ENCODE data around the gene GIGYF2.
A peak's percentile ranks its signal among the peaks of the same experiment; 100 is the strongest.
"Not testable (repeated sequence)": the region's sequence is repeated elsewhere in the genome, so short reads cannot be mapped to it uniquely, and the experiment has no call there.

GIGYF2 gene

DNA sequence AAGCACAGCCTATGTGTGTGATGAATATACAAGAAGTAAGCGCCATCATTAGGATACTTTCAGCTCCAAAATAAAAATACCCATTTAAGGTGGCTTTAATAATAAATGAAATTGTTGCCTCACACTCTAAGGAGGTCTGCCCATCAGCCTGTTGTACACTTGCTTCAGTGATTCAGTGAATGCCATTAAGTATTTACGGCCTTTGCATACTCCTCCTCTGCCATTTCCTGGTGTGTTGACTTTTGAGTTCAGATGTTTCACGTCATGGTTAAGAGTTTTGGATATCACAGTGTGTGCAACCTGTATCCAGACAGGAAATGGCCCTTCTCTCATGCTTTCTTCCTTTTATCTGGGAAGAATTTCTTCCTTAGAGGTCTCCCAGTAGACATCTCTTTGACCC is 134.4 kb downstream of the GIGYF2 start:
- DNase-seq = no peak

DNA sequence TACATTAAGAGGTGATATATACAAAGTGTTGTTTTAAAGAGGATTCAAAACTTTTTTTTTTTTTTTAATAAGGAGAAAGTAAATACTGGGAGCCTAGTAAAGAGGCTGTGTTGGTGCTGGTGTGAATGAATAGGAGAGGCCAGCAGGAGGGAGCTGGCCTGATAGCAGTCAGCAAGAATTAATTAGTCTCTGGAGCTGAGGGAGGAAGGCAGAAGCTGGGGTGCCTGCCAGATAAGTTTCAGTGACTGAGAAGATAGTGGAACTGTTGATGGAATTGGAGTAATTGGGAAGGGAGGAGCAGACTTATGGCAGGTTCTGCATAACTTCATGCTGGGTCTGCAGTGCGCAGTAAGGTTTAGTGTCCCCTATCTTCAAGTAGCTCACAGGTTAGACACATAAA is 136.7 kb downstream of the GIGYF2 start:
- DNase-seq = no peak

DNA sequence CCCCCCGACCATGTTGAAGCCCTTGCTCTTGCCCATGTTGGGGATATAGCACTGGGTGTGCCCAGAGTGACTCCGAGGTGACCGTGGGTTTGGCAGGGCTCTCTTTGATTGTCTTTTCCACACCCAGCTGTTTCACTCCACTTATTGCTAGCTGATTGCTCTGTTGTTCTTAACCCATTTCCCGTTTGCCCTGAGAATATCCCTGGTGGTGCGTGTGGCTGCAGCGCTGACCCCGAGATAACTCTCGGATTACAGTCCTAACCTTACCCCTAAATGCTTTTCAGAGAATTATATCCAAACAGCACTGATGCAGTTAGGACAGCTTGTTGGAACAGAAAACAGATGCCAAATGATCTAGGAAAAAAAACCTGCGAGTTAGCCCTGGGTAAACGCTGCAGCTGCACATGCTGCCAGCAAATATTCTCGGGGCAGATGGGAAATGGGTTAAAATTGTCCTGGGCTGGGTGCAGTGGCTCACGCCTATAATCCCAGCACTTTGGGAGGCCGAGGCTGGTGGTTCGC is 138.6 kb downstream of the GIGYF2 start:
- DNase-seq = no peak

DNA sequence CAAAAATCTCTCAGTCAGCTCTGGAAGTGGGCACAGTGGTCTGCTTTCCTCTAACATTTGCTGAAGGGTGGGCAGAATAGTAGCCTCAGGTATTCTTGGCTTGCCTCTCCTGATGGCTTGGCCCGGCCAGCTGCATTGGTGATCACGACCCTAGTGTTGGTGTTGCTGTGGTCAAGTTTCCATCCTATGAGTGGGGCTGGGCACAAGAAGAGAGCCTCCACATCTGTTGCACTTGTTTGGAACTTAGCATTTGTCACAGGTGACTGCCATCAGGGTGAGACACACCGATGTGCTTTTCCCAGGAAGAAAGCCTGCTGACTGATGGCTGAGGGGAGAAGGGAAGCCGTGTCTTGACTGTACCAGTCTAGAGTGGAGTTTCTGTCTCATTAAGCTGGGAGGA is 139.8 kb downstream of the GIGYF2 start:
- DNase-seq = no peak

DNA sequence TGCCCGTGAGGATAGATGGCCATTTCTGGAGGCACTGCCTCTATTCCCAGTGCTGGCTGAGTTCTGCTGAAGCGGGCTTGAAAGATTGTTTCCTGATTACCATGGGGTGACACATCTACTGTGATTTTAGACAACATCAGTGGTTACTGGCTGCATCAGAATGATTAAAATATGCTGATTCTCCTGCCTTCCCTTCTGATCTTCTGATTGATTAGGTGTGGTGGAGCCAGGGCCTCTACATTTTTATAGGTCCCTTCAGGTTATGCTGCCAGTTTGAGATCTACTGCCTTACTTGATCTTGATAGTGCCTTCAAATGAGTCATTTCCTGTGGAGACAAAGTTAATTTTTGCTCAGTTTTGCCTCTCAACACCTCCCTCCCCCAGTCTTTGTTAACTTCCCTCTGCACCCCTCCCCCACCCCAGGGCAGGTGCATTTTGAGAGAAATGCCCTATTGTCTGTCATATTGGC is 141.3 kb downstream of the GIGYF2 start:
- peak in 1 of 2 experiments; percentile 64 for DNase-seq

DNA sequence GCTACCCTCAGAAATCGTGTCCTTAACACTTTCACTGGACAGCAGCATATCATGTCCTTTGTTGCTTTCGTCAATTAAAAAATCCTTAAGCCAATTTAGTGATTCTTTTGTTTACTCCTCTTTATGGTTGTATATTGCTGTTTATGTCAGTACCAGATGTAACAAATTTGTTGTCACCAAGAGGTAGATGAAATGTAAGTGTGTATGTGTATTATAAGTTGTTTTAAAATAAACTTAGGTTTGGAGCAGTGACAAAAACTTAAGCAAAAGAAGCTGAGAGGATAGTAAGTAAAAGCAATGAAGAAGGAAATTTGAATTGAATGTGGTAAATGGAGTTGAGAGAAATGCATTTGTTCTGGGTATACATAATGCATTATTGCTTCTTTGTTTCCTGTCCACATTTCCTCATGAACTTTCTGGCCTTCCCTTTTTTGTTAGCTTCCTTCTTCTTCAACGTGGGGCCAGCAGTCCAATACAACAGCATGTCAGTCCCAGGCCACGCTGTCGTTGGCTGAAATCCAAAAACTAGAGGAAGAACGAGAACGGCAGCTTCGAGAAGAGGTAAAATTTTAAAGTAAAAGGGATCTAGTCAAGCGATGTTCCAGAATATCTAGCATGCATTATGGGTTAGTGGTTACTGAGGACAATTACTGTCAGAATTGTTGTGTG is 142.4 kb downstream of the GIGYF2 start:
- no peak for DNase-seq

DNA sequence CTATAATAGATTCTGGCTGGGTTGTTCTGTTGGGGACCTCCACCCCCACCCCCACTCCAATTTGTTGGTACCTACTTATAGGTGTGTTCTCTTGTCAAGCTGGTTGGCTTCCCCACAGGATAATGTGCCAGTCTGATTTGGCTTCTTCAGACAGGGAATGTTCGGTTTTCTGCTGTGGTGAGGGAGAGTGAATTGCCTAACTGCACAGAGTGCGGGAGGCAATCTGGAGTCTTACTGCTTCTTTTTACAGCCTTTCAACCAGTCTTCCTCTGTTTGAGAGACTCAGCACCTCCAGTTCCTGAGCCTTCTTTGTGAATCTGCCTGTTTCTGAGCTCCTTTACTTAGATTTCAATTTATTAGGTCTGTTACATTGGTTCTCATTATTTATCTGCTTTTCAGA is 145.6 kb downstream of the GIGYF2 start:
- no peak for DNase-seq

DNA sequence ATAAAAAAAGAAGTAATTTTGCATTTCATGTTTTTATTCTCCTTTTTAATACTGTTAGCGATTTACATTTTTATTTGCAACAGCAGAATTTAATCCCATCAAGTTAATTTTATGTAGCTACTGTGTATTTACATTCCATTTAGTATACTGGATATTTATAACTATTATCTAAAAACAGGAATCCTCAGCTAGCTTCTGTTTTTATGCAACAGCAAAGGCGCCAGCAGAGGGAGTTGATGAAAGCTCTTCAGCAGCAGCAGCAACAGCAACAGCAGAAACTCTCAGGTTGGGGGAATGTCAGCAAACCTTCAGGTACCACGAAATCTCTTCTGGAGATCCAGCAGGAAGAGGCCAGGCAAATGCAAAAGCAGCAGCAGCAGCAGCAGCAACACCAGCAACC is 146.7 kb downstream of the GIGYF2 start:
- no peak for DNase-seq

DNA sequence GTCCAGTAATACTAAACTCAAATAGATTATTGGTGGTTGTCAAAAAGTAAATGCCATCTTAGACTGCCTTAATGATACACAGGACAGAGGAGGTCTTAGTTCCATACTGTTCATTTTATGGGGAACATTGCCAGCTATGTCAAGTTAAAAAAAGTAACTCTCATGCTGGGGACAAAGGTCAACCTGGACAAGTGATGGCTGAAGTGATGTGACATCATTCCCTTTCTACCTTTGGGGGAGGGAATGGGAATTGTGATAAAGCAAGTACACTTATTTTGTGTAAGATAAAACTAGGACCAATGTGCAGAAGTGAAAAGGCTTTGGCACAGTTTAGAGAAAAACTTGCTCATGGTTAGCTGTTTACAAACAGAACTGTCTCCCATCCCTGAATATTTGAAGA is 148.9 kb downstream of the GIGYF2 start:
- no peak for DNase-seq

DNA sequence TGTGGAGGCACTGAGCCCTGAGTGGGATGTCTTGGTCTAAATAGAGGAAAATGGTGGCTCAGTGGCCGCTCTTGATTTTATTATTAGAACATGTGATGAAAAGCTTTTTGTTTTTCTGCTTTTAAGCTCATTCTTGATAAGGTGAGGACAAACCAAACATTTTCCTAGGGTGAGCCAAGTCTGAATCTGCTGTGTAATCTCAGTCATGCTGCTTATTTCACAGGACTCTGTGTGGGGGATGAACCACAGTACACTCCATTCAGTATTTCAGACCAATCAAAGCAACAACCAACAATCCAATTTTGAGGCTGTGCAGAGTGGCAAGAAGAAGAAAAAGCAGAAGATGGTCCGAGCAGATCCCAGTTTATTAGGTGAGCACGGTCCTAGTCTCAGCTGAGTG is 152.9 kb downstream of the GIGYF2 start:
- no peak for DNase-seq

DNA sequence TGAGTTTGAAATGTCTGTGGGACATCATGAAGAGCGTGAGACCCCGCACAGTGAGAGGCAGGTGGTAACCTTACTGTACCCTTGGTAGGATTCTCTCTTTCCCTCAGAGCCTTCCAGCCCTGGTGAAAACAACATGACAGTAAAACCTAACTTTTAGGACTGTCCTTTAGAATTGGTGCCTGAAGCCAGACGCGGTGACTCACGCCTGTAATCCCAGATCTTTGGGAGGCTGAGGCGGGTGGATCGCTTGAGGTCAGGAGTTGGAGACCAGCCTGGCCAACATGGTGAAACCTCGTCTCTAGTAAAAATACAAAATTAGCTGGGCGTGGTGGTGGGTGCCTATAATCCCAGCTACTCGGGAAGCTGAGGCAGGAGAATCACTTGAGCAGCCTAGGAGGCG is 154.9 kb downstream of the GIGYF2 start:
- DNase-seq = not testable (repeated sequence)

DNA sequence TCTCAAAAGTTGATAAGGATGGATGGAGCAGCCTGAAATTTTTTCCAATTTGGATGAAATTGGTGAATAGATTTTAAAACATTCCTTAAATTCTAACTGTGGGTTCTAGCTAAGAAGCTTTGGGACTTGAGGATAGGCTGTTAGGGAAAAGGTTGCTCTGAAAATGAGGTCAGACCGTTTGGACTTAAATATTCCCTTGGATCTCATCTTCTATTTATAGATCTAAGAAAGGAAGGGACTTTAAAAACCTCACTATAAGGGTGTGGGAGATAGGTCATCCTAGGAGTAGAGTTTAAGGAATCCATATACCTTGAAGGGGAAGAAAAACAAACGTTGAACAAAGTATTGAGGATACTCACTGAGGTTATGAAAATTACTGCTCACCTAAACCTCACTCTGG is 155.5 kb downstream of the GIGYF2 start:
- no peak for DNase-seq

DNA sequence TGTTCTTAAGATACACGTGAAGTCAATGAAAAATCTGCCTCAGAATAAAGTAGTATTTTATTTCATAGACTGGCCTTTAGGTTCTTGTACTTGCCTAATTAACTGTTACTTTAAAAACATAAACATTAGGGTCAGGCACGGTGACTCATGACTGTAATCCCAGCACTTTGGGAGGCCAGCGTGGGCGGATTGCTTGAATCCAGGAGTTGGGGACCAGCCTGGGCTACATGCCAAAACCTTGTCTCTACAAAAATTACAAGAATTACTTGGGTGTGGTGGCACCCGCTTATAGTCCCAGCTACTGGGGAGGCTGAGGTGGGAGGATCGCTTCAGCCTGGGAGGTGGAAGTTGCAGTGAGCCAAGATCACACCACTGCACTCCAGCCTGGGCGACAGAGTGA is 157.0 kb downstream of the GIGYF2 start:
- peak in 1 of 2 experiments; percentile 30 for DNase-seq

DNA sequence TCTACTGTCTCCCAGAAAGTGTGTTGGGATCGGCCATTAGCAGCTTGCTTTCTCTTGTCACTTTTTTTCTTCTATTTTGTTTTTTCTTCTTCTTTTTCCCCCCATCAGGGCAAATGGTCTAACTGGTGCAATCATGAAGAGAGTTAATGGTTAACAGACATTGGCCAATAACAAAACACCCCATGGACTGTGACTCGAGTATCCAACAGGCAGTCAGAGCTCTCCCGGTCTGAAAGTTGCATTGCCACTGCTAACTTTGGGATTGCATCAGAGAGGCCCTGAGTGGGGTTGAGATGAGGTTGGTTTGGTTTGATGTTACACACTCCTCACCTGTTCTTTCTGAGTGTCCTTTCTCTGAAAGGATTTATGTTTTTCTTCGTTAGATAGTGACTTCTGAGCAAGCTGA is 160.0 kb downstream of the GIGYF2 start:
- DNase-seq = no peak

DNA sequence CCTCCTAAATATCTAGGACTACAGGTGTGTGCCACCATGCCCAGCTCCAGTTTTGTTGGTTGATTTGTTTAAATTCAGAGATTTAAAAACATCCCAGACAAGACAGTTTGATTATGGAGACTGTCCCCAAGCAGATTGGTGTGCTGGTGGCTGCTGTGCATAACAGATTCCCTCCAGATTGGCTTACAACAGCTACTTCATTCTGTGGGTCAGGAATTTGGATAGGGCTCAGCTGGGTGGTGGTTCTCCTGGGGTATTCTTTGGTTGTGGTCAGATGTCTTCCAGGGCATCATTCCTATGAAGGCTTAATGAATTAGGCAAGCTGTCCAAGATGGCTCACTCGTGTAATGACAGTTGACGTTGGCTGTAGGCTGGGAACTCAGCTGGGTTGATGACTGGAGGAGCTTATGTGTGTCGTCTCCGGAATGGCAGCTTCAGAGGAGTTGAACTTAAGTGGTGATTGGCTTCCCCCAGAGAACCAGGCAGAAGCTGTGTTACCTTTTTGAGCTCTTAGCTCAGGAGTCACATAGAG is 162.3 kb downstream of the GIGYF2 start:
- DNase-seq = no peak

DNA sequence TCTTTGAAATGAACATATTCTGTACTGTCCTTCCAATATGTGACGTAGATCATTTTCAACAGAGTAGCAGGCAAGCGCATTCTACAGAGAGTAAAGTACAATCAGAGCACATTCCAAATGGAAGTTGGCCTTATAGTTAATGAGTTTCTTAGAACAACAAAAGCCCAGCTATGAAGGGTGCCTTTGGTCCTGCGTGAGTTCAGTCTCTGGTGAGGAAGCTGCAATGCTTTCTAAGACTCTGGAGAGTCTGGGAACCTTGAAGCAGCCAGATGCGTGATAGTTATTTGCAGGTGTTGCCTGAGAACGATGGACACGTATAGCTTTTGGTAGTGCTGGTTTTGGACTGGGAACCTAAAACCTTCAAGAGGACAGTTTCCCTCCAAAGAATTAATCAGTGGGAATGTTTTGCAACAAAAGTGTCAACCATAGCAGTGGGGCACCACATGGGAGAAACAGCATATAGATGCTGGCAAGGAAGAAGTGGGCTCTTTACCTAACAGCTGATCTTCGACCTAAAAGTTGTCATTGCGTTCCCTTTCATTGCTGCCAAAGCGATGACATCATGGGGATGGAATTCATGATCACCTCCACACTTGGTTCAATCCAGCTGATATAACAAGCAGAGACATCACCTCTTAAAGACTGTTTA is 163.6 kb downstream of the GIGYF2 start:
- no peak for DNase-seq

DNA sequence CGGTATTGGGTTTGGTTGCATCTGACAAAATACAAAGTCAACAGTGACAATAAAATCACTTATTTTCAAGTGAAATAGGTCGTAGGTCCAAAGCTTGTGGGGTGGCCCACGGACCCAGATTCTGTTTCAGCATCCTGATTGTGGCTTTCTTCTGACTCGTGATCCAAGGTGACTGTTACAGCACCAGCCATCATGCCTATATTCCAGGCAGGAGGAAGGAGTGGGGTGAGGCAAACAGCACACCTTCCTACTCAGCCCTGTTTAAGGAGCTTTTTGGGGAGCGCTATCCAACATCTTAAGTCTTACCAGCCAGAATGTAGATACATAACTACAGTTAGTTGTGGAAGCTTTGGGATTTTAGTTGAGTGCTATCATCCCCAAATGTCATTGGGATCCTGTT is 164.2 kb downstream of the GIGYF2 start:
- no peak for DNase-seq

DNA sequence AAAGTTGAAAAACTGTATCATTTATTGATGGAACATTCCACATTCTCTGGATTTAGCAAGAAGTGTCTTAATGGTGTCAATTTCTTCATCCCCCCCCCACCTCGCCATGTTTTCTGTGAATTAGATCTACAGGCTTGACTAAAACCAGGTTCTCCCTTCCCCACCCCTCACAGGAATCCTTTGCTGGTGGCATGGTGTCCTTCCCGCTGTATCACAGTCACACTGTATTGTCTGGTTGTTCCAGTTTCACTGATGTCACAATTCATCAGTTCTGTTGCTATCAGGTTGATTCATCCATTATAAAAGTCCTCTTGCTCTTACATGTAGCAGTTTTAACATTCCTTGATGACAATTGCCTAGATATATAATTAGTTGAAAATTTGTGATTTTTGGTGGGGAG is 166.9 kb downstream of the GIGYF2 start:
- DNase-seq = no peak

DNA sequence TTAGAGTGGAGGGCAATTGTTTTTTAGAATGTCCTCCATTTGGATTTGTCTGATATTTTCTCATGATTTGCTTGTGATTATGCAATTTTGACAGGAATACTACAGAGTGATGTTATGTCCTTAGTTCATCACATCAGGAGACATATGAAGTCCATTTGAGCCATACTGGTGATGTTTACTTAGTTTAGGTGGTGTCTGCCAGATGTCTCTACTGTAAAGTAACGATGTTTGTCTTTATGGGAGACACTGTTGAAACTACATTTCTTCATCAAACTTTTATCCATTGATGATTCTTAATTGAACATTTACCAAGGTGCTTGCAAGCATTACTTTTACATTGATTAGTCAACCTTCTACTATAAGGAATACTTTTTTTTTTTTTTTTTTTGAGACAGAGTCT is 168.0 kb downstream of the GIGYF2 start:
- no peak for DNase-seq

DNA sequence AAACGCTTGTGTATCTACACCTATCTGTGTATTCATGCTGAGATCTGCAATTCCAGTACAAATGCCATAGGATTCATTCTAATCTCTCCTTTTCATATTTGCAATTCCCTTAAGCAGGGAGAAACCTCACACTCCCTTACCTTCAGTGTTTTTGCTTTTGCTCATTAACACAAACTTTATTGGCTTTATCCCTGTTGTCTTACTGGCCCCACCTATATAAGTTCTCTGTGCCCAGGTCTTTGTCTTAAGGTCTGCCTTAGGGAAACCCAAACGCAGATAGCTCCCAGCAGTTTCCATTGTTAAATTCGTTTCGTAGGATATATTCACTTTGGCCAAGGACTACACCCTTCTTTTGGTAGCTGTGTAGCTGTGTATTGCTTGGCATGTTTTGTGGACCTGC is 169.0 kb downstream of the GIGYF2 start:
- DNase-seq = no peak

DNA sequence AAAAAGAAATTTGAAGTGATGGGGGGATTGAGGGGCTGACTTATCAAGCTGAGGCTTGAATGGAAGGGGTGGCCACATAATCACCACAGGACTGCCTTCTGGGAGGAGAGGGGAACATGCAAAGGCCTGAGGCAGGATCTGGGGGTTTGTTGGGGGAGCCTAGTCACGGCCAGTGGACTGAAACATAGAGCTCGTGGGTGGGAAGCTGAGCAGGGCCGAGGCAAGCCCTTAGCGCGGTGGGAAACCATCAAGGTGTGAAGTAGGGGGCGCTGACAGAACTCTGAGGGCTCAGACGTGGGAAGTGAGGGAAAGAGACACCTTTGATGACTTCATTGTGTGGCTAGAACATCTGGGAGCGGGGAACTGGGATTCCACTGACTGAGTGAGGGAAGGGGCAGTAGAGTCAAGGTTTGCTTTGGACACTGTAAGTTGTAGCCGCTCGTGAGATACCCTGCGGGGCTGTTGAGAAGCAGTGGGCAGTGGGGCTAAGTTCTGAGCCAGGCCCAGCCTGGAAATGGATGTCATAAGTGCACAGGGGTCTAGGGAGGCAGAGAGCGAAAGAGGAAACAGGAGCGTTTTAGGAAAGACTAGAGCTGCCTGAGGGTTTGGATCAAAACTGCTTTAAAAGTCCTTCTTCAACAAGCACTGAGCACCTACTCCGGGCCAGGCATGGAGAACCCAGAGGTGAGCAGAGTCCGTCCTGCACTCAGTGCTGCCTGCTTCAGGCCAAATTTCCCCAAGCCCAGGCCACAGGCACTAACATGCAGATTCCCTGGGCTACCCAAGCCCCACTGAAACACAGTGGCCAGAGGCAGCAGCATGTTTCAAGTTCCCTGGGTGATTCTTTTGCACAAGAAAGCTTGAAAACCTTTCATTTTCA is 172.2 kb downstream of the GIGYF2 start:
- no peak for DNase-seq

DNA sequence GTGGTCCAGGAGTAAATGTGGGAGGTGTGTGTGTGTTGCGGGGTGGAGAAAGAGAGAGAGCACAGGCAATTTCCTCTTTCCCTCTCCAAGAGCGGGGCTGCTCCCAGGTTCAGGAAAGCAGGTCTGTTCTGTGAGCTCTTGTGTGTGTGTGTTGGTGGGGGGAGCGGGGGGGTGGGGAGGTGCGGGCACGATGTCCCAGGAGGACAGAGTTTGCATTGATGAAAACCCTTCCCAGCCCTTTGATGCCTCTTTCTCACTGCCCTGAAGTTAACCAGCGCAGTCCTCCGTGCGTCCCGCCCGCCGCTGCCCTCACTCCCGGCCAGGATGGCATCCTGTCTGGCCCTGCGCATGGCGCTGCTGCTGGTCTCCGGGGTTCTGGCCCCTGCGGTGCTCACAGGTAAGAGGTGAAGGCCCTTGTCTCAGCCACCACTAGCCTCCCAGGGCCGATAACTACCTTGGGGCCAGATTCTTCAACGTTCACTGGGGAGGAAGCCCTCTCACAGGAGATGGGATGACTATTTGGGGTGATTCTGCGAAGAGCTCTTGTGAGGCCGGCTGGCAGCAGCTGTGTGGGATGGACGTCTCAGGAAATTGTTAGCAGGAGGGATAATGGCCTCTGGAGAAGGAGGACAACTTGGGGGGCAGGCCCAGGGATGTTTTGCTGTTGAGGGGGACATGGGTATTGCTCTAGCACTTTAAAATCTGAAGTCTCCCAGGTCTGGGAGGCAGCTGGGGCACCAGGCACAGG is 173.1 kb downstream of the GIGYF2 start, which contains the start of gene SNORC:
Gene SNORC, plus strand, starts transcription at position 247 of the 748 bp plus-strand sequence. Its CDS starts 78 bp downstream, at position 325.
- no peak for DNase-seq

Measured in SW 1271 (cell line).